Epithelial cell of prostate (primary cell): ENCODE results near the gene KRT16.
"Not testable (repeated sequence)": the region's sequence is repeated elsewhere in the genome, so short reads cannot be mapped to it uniquely, and the experiment has no call there.

Experiments used
- DNase-seq: peaks from one replicate; pipeline ENCODE4 v3.0.0-alpha.2; 2011; ENCODE audit warnings: low read depth, low spot score
- H3K27ac ChIP-seq: fragments of 450-650 bp; 2 replicates; pipeline ENCODE4 v1.5.1; 2017; ENCODE audit warnings: mild to moderate bottlenecking

The KRT16 gene

GRCh38 chr17:41619036-41619926, 6.7 kb upstream of the KRT16 start:
- H3K27ac ChIP-seq: peak overlapping the region; percentile 100
- peak; percentile 90 for DNase-seq

GRCh38 chr17:41618341-41619035, 5.9 kb upstream of the KRT16 start:
- peak; percentile 74 for DNase-seq
- peak overlapping the region; percentile 100 for H3K27ac ChIP-seq

DNA sequence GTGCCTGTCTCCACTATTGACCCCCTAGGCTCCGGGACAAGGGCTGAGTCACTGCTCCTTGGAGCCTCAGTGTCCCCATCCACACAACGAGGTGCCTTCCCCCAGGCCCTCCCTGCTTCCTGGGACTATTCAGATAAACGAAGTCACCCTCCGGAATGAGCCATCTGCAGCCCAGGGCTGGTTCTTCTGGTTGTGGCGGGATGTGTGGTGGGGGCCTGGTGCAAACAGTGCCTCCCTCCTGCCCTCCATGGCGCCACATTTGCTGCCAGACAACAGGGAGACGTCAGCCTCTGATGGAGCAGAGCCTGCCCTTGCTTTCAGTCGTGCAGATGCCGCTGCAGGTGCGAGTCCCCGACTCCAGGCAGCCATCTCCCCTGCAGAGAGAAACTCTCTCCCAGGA, 5.1 kb upstream of the KRT16 start:
- H3K27ac ChIP-seq: peak overlapping the region; percentile 100
- peak; percentile 53 for DNase-seq

DNA sequence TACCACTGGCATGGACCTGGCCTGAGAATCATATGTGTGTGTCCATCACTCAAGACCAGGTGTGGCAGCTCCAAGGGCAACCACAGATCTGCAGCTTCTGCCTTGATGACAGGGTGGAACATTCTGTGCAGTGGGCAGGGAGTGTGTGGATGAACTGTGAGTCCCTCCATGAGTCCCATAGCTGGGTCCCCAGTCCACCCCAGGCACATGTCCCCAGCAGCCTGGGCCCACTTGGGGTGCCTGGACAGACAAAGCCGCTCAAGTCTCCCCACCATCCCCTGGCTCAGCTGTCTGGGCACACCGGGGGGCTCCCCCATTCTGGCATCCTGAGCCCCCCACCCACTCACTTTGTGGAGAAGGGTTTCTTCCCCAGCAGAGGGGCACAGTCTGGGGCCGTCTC, 4.6 kb upstream of the KRT16 start:
- peak overlapping the region; percentile 100 for H3K27ac ChIP-seq
- DNase-seq: no peak

DNA sequence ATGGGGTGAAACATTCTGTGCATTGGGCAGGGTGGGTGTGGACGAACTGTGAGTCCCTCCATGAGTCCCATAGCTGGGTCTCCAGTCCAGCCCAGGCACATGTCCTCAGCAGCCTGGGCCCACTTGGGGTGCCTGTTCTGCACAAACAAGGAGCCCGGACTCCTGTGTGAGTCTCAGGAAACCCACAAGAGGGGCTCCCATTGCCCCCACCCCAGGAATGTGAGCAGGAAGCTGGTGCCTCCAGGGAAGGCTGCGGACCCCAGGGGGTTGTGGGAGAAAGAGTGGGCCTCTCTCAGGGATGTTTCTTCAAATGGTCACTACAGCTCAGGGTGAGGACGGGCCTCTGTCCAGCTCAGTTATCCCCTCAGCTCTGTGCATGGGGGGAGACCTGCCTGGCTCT, 3.9 kb upstream of the KRT16 start:
- not testable (repeated sequence) for DNase-seq
- peak overlapping the region; percentile 100 for H3K27ac ChIP-seq

DNA sequence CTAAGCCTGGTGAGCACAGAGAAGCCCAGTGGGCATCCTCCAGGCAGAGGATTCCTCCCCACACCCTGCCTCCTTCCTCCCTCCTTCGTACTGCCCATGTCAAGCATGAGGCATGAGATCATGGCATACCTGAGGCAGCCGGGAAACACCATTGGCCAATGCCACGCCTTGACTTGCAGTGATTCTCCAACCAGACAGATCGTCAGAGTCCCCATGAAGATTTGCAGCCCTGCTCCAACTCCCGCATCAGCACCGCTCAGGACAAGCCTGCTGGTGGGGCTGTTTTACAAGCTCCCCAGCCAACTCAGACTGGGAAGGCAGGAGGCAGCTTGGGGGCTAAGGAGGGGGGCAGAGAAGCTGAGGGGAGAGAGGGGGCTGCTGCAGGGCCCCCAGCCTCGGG, 2.9 kb upstream of the KRT16 start:
- peak; percentile 95 for DNase-seq
- peak overlapping the region; percentile 100 for H3K27ac ChIP-seq

GRCh38 chr17:41614767-41615166, 2.2 kb upstream of the KRT16 start:
- not testable (repeated sequence) for DNase-seq
- H3K27ac ChIP-seq: peak overlapping the region; percentile 100

DNA sequence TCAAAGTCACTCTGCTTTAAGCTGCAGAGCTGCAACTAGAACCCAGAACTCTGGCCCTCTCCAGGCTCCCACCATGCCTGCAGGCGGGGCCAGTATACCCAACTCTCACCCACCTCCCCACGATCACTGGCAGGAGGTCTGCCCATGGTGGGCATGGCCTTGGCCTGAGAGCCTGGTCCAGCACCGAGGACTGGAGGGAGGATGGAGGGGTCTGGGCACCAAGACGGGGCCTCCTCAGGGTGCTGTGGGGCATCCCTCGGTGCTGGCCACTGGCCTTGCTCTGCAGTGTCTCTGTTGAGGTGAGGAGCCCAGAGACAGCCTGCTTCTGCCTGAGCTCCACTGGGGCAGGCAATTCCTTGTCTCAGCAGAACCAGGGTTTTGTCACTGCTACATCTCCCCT, 1.5 kb upstream of the KRT16 start:
- H3K27ac ChIP-seq: peak overlapping the region; percentile 73
- DNase-seq: no peak

DNA sequence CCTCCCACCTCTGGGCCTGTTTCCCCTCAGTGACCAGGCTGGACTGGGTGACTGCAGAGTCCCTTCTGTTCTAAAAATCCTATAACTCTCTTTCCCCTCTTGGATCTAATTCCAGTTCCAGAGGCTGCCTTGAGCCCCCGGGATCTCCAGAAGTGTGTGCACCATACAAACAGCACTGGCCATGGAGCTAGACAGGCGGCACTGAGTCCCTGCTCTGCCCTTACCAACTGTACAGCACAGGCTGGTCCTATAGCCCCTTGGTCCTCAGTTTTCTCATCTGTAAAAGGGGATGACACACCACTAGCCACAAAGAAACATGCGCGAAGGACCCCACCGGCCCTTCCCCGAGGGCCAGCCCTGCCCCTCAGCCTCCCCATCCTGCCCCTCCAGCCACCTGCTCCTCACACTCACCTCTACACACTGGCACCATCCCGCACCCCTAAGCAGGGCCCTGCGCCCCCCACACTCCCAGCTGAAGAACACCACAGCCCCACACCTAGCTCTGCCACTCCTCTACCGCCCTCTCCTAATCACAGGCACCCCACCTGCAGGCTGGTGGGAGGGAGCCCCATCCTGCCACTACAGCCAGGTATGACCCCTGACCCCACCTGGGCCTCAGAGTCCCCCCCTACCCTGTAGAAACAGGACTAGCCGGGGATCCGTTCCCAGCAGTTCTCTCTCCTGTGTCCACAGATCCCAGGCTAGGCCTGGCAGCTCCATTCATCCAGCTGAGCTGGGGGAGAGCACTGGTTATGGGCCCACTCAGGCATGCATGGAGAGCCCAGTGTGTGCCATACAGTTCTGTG, 913 bp upstream of the KRT16 start:
- DNase-seq: no peak
- H3K27ac ChIP-seq: peak overlapping the region; percentile 73

DNA sequence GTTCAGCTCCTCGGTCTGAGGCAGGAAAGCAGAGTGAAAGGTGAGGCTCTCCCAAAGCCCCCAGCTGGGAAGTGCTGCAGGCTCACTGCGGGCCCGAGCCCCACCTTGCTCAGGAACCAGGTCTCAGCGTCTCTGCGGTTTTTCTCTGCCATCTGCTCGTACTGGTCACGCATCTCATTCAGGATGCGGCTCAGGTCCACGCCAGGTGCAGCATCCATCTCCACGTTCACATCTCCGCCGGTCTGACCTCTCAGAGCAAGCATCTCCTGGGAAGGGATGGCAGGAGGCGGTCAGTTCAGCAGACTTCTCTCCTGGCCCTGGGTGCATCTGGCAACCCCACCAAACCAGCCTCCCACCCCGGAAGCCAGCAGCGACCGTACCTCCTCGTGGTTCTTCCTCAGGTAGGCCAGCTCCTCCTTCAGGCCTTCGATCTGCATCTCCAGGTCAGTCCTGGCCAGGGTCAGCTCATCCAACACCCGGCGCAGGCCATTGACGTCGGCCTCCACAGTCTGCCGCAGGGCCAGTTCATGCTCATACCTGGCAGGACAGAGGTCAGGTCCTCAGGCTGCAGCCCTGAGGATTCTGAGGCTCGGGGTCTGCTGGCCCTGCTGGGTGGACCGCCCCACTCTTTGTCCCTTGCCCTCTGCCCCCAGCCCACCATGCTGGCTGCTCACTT, 1.5 kb downstream of the KRT16 start:
- DNase-seq: no peak

GRCh38 chr17:41610061-41610517, 2.5 kb downstream of the KRT16 start:
- DNase-seq: not testable (repeated sequence)
- peak overlapping the region; percentile 73 for H3K27ac ChIP-seq

More for the DNA sequence above, 1.5 kb downstream of the KRT16 start:
- H3K27ac ChIP-seq: peak overlapping the region; percentile 73

DNA sequence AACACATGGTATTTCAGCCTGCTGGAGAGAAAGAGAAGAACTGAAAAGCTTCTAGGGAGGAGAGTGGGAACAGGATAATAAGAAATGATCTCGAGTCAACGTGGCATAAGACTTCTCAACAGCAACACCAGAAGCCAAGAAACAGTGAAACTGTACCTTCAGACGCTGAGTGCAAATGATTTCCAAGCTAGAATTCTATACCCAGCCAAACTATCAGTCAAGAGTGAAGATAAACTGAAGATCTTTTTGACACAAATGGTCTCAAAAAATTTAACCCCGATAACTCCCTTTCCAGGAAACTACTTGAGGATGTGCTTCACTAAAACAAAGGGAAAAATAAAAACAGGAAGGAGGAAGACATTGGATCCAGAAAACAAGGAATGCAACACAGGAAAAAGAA, 5.6 kb downstream of the KRT16 start:
- DNase-seq, H3K27ac ChIP-seq: not testable (repeated sequence)

DNA sequence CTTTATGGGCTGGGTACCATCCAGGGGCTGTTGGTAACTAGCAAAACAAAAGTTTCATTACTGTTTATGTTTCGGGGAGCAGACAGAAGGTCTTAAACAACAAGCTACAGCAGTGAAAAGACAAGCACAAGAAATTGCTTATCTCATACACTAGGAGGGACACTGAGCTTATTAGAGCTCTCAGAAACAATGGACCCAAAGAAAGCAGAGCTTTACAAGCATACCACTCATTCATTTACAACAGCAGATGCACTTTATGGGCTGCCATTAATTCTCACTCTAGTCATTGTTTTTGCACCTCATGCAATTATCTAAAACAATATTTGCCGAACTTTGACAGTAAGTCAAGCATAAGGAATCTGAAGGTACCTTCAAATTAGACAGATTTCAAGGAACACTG, 10.0 kb downstream of the KRT16 start:
- no peak for DNase-seq
- H3K27ac ChIP-seq: no peak overlapping the region

- H3K27ac ChIP-seq: no peak overlapping the region
- DNase-seq: no peak
Observed at GRCh38 chr17:41600318-41600717, 12.2 kb downstream of the KRT16 start.

DNA sequence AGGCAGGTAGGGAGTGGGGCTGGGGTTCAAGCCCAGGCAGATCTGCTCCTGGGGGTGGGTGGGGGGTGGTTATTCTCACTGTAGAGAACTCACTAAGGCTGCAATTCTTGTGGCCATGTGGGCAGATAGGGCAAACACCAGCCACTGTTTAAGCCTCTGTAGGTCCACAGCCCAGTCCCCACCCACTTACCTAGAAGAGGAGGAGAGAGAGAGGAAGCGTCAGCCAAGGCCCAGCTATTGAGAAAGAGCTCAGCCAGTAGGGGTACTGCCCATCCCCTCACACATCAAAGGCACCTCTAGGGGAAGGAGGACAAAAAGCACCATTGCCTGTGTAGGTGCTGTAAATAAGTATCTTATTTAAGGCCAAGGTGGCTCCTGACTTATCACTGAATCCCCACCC, 12.9 kb downstream of the KRT16 start:
- H3K27ac ChIP-seq: no peak overlapping the region
- DNase-seq: no peak

- H3K27ac ChIP-seq: peak overlapping the region; percentile 47
- DNase-seq: no peak
Observed at GRCh38 chr17:41595585-41595984, 17.0 kb downstream of the KRT16 start.

DNA sequence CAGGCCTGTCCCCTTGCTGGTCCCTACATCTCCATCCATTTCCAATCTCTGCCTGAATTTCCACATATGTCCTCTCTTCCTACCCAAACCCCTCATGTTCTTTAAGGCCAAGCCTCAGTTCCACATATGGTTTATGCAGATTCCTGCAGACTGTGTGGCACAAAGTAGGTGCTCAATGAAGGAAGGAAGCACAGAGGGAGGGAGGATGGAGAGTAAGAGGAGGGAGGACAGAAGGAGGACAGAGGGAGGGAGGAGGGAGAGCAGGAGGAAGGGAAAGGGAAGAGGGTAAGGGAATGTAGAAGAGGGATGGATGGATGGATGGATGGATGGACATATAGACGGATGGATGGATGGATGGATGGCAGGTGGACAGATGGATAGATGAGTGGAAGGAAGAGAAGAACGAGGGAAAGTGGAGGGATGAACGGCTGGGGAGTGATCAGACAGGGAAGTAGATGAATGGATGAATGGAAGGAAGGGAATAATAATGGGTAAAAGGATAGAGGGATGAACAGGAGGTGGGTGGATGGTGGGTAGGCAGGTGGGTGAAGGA, 18.1 kb downstream of the KRT16 start:
- no peak overlapping the region for H3K27ac ChIP-seq
- DNase-seq: no peak

GRCh38 chr17:41593306-41593981, 19.1 kb downstream of the KRT16 start:
- no peak for DNase-seq
- no peak overlapping the region for H3K27ac ChIP-seq
